OCI-LY1 (cell line): Measurements from ENCODE around the gene MED13L.

ENCODE experiments used
- EZH2 ChIP-seq: fragments of 200-600 bp; sonication (generic), shearing (Covaris generic); IDR thresholded peaks from 2 replicates; pipeline ENCODE4 v1.8.0; 2017; ENCODE audit warnings: borderline replicate concordance, mixed run types, mild to moderate bottlenecking, antibody characterized with exemption, low read length, moderate library complexity, mixed read lengths
- TF ChIP-seq, protein P1 (sequence below): fragments of 200-600 bp; sonication (generic), shearing (Covaris generic); IDR thresholded peaks from 2 replicates; pipeline ENCODE4 v1.5.1; 2017; ENCODE audit warnings: mild to moderate bottlenecking, antibody characterized with exemption, low read length, moderate library complexity, mixed read lengths

DNA sequence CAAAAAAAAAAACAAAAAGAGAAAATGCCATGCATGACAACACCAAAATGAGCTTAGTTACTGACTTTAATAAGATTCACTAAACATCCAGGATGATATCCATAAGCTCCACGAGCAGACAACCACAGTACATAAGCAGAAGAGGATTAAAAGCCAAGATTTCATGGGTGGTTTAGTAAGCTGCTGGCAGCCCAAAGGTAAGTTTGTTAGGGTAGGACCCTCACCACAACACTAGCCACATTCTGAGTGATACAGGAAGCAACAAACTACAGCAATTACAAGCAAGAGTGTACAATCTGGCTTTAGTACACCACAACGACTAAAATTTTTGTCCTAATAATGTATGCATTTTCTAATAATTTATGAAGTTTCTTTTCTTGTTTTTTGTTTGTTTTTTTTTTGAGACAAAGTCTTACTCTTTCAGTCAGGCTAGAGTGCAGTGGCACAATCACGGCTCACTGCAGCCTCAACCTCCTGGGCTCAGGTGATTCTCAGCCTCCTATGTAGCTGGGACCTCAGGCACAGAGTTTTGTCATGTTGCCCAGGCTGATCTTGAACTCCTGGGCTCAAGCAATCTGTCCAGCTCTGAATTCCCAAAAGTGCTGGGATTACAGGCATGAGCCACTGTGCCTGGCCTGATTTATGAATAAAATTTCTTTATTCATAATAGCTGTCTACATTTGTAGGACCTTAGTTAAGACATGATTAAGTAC, 221.4 kb downstream of the MED13L start:
- TF ChIP-seq, protein P1, sequence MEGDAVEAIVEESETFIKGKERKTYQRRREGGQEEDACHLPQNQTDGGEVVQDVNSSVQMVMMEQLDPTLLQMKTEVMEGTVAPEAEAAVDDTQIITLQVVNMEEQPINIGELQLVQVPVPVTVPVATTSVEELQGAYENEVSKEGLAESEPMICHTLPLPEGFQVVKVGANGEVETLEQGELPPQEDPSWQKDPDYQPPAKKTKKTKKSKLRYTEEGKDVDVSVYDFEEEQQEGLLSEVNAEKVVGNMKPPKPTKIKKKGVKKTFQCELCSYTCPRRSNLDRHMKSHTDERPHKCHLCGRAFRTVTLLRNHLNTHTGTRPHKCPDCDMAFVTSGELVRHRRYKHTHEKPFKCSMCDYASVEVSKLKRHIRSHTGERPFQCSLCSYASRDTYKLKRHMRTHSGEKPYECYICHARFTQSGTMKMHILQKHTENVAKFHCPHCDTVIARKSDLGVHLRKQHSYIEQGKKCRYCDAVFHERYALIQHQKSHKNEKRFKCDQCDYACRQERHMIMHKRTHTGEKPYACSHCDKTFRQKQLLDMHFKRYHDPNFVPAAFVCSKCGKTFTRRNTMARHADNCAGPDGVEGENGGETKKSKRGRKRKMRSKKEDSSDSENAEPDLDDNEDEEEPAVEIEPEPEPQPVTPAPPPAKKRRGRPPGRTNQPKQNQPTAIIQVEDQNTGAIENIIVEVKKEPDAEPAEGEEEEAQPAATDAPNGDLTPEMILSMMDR, result no peak
- no peak for TF ChIP-seq EZH2
